Adrenal gland (tissue), 5 donors: ENCODE measurements around the gene CEP83.

Source experiments
- POLR2A ChIP-seq, 2 donors: fragments of 450-650 bp; IDR thresholded peaks; one replicate each; pipeline ENCODE4 v1.6.1; 2017; ENCODE audit warnings: antibody characterized with exemption in 2 of 2, mild to moderate bottlenecking in 2 of 2, moderate library complexity in 1 of 2
- TF ChIP-seq, protein P1 (sequence below), 6 experiments: fragments of 450-650 bp in 4 of 6; fragments of 200-600 bp in 2 of 6; sonication (generic) in 1 of 6; IDR thresholded peaks; 1 replicate in 5 of 6; 2 replicates in 1 of 6; pipeline versions ENCODE4 v1.5.1 to v1.8.0; 2016 to 2021; ENCODE audit warnings: antibody characterized with exemption in 6 of 6, mild to moderate bottlenecking in 2 of 6, moderate library complexity in 1 of 6
- donor health status: DM: no; HTN: no; CAD: no.

DNA sequence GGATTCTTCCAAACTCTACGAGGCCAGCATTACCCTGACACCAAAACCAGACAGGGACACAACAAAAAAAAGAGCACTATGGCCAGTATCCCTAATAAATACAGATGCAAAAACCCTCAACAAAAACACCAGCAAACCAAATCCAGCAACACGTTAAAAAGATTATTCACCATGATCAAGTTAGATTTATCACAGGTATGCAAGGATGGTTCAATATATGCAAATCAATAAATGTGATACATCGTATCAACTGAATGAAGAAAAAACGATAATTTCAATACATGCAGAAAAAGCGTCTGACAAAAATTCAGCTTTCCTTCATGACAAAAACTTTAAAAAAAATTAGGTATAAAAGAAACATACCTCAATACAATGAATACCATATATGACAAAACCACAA is 99.9 kb downstream of the CEP83 start:
- TF ChIP-seq, protein P1, sequence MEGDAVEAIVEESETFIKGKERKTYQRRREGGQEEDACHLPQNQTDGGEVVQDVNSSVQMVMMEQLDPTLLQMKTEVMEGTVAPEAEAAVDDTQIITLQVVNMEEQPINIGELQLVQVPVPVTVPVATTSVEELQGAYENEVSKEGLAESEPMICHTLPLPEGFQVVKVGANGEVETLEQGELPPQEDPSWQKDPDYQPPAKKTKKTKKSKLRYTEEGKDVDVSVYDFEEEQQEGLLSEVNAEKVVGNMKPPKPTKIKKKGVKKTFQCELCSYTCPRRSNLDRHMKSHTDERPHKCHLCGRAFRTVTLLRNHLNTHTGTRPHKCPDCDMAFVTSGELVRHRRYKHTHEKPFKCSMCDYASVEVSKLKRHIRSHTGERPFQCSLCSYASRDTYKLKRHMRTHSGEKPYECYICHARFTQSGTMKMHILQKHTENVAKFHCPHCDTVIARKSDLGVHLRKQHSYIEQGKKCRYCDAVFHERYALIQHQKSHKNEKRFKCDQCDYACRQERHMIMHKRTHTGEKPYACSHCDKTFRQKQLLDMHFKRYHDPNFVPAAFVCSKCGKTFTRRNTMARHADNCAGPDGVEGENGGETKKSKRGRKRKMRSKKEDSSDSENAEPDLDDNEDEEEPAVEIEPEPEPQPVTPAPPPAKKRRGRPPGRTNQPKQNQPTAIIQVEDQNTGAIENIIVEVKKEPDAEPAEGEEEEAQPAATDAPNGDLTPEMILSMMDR (IDR thresholded peaks at IDR 0.05) = no peak
- TF ChIP-seq POLR2A (IDR thresholded peaks at IDR 0.05) = no peak
